Measurements from ENCODE around the gene SYNGR1.
"Not testable (repeated sequence)": the region's sequence is repeated elsewhere in the genome, so short reads cannot be mapped to it uniquely, and the experiment has no call there.

The SYNGR1 gene

DNA sequence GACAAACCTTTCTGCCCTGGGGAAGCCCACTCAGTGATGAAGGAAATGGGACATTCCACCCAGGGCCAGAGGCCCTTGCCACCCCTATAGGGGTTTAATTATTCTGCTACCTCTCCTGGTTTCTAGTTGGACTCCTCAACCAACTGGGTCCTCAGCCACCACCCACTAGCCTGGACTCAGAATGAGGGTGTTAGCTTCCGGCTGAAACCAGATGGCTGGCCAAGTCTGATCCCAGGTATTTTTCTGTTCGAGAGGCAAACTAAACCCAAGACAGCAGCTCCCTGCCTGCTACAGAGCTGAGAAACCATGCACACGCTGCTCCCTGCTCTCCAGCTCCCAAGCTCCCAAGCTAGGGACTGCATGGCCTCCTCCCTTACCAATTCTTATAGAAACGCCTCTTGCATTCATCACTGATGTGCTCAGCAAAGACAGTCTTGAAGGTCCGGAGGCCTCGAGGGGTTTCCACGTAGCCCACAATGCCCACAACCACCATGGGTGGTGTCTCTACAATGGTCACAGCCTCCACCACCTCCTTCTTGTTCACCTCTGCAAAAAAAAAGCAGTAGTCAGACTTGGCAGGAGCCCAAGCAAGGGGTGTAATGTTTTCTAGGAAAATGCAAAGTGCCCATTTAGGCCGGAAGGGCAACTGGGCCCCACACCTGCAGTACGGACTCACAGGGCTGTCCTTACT lies 32.6 kb upstream of the SYNGR1 start:
- no peak for DNase-seq (ENCODE audit: low read depth)

DNA sequence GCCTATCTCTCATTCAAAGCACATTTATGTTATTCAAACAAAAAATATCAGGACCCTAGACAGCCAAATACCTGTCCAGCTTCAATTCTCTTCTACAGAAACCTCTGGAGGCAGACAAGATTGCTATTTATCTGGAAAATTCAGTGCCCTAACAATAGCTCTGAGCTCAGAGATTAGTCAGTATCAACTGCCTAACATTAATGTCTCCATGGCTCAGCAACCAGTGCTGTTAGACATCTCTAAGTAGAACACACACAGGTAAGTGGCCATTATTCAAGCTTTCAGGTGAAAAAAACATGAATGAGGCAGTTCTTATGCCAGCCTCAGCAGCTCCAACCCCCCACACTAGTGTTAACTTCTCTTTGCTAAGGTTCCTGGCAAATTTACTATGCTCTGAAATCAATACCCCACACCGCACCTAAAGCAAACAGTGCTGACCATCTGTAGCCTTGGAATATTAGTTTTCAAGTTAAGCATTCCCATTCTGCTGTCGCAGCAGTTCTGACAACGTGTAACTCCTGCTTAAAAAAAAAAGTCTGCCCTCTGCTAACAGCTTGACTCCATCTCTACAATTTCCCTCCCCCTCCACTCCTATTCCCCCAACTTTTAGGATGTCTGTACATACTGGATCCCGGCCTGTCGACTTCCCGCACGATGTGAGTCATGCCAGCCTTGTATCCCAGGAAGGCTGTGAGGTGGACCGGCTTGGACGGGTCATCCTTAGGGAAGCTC lies 31.9 kb upstream of the SYNGR1 start:
- DNase-seq (ENCODE audit: low read depth): no peak

DNA sequence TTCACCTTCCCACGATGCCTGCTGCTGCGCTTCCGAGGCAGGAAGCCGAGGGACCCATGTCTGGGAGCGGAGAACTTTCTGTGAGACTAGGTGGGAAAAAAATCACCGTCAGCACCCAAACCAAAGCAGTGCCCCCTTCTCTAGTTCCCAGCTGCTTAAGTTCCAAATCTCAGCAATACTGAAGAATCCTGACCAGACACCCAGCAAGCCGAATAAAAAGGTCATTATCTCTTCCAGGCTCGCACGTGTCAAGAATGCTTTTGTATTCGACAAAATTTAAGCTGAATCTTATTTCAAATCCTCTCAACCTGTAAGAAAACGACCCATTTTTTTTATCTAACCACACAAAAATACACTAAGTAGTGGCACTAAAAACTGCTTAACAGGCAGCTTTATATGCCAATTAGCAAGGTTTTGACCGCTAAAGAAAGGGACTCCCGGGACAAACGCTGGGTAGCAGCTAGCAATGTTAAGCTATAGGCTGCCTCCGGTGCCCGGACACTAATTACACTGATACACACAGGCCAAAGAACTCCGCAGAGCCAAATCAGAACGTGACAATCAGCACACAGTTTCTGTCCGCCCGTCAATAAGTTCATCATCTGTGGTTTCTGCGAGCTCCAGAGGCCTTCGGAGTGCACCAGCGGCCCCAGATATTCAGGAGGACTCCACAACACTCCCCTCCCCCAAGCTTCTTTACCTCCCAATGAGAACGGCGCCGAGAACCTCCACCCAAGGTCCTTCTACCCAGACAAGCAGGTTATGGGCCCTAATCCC lies 31.1 kb upstream of the SYNGR1 start:
- no peak for DNase-seq (ENCODE audit: low read depth)

DNA sequence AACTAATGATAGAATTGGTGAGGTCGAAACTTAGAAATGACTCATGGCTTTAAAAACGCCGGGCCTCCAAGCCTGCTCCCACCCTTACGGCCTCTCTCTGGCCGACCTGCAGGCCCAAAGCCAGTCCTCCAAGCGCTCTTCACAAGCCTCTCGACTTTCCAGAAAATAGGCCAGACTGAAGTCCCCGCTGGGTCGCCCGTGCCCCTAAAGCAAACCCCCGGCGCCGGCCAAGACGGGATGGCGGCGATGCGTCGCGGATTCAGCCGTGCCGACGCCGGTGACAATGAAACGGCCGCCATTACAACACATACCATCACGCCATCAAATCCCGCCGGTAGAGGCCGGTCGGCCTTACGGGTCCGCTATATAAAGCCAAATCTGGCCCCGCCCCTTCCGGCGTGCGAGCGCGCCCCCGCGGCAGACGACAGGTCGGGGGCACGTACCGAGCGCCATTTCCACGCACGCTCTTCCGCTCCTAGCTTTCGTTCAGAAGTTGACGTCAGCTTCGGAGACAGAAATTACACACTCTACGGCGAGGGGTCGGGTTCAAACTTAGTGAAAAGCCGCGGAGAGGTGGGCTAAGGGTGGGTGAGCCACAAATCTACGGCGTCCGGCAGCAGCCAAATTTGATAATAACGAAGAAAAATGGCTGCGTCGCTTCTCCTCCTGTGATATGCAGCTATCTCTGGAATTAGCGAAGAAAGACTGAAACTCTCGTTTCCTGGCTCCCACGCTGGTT lies 30.3 kb upstream of the SYNGR1 start, which contains the start of gene RPL3:
TSS of gene RPL3 (minus strand) at position 340 of the 739 bp plus-strand sequence. CDS start at position 314, 26 bp downstream.
- DNase-seq (ENCODE audit: low read depth): peak; percentile 94

DNA sequence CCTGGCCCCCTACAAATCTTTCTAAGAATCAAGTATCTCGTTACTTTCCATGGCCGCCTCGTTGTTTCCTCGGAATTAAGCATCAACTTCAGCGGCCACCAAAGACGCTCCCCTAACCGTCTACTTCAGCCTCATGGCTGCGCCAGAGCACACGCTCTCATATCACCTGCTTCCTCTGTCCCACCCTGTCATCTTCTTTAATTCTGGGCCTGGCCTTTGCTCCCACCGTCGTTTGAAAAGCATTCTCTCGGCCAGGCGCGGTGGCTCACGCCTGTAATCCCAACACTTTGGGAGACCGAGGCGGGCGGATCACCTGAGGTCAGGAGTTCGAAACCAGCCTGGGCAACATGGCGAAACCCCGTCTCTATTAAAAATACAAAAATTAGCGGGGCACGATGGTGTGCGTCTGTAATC lies 29.2 kb upstream of the SYNGR1 start:
- DNase-seq (ENCODE audit: low read depth): not testable (repeated sequence)

DNA sequence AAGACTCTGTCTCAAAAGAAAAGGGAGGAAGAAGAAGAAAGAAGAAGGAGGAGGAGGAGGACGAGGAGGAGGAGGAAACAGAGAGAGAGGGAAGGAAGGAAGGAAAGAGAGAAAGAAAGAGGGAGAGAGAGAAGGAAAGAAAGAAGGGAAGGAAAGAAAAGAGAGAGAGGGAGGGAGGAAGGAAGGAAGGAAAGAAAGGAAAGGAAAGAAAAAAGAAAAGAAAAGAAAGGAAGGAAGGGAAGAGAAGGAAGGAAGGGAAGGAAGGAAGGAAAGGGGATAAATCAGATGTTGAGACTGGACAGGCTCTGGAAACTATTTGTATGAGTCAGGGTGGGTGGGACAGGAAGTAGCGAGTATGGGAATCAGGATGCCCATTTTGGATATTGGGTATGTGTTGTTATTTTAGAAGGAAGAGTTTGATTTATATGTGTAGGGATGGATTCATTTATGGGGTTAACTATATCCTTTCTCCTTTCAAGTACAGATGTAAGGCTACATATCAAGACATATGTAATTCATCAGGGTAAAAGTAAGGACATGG lies 24.3 kb upstream of the SYNGR1 start:
- no peak for DNase-seq (ENCODE audit: low read depth)

DNA sequence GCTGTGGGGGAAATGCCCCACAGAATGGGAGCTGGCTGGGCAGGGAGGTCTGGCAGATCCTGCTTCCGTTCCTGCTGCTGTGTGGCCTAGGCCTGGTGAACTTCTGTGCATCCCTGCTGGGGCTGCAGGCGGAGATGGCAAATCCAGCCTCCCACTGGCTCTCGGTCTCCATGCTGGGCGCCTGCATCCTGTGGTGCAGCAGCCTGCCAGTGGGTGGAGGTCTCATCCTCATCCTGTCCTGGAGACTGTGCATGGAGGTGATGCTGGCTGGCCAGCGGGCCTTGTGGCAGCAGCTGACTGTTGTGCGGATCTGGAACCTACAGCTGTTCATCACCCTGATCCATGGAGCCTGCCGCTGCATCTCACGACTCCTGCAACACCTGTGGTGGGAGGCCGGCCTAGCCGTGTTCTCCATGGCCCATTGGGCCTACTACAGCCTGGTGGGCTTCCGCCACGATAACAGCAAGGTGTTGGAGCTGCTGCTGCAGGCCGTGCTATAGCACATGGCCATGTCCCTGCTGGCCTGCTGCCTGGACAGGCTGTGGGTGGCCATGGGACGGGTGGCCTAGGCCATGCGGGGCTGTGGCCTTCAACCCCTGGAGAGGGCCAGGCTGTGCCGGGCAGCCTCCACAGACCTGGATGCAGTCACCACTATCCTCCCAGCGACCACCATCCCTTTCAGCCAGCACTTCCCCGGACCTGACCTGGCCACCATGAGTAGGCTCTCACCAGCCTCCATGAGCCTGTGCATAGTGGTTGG lies 21.6 kb upstream of the SYNGR1 start:
- DNase-seq (ENCODE audit: low read depth): no peak

DNA sequence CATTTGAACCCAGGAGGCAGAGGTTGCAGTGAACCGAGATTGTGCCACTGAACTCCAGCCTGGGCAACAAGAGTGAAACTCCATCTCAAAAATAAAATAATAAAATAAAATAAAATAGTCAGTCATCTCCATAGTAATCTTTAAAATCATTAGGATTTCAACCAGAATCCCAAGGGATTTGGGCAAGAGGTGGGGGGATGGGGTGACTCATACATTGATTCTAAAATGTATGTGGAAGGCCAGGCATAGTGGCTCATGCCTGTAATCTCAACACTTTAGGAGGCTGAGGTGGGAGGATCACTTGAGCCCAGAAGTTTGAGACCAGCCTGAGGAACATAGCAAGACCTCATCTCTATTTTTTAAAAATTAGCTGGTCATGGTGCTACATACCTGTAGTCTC lies 19.2 kb upstream of the SYNGR1 start:
- not testable (repeated sequence) for DNase-seq (ENCODE audit: low read depth)

DNA sequence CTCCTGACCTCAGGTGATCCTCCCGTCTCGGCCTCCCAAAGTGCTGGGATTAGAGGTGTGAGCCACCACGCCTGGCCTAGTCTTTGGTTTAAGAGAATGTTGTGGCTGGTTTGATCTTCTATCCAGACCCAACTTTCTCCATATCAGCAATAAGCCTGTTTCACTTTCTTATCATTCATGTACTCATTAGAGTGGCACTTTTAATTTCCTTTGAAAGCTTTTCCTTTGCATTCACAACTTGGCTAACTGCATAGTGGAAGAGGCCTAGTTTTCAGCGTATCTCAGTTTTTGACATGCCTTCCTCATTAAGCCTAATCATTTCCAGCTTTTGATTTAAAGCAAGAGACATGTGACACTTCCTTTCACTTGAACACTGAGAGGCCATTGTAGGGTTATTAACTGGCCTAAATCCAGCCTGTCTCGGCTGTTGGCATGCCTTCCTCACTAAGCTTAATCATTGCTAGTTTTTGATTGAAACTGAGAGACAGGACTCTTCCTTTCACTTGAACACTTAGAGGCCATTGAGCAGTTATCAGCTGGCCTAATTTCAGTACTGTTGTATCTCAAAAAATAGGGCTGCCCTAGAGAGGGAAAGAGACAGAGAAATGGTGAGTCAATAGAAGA lies 17.2 kb upstream of the SYNGR1 start:
- no peak for DNase-seq (ENCODE audit: low read depth)

DNA sequence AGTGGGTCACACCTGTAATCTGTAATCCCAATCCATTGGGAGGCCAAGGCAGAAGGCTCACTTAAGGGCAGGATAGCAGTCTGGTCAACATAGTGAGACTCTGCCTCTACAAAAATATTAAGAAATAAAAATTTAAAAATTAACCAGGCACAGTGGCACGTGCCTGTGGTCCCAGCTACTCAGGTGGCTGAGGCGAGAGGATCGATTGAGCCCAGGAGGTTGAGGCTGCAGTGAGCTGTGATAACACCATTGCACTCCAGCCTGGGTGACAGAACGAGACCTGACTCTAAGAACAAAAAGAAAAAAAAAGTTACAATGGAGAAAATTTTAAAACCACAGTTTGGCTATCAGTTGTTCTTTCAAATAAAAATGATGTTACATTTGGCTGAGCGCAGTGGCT lies 13.4 kb upstream of the SYNGR1 start:
- no peak for DNase-seq (ENCODE audit: low read depth)

DNA sequence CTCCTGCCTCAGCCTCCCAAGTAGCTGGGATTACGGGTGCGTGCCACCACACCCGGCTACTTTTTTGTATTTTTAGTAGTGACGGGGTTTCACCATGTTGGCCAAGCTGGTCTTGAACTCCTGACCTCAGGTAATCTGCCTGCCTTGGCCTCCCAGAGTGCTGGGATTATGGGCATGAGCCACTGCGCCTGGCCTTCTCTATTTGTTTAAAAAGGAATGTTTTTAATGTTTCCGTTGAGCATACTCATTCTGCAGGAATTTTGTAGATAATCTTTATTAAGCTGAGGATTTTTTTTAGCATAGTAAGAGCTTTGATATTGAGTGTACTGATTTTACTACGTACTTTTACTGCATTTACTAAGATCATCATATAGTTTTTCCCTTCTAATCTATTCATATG lies 10.0 kb upstream of the SYNGR1 start:
- DNase-seq (ENCODE audit: low read depth): not testable (repeated sequence)

DNA sequence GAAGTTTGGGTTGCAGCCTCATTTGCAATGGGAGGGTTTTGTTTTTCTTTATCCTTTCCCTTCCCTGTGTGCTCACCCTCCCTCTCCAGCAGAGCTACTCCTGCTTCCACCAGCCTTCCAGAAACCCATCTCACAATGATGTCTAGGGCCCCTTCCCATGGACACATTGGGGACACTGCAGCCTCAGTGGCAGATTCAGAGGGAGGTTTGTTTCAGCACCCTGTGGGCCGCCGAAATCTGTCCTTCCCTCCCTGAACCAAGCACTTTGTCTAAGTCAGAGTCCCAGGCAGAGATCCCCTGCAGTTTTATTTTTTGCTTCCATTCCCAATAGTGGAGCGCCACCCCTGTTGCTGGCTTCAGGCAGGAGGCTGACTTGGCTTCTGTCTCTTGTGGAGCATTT lies 8.6 kb upstream of the SYNGR1 start:
- DNase-seq (ENCODE audit: low read depth): no peak

DNA sequence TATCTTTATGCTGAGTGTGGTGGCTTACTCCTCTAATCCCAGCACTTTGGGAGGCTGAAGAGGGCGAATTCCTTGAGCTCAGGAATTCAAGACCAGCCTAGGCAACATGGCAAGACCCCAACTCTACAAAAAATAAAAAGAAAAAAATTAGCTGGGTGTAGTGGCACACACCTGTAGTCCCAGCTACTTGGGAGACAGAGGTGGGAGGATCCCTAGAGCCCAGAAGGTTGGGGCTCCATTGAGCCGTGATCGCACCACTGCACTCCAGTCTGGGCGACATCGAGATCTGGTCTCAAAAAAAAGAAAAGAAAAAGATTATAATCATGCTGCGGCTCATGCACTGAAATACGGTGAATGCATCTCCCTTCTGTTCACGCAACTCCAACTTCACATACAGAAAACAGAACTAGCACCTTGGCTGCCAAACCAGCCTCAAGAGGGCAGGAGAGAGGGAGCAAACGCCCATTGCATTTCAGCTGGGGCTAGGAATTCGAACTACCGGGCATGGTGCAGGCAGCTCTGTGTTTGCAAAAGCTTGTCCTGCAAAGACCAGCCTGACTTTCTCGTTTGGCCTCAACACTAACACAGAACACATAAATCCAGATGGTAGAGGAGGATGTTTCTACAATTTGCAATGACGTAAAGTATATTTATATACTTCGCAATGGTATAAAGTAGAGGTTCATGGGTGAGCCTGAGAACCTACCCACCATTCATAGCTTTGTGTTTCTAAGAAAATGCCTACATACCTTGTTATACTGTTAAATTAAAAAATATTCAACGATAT lies 6.3 kb upstream of the SYNGR1 start:
- peak; percentile 22 for DNase-seq (ENCODE audit: low read depth)

DNA sequence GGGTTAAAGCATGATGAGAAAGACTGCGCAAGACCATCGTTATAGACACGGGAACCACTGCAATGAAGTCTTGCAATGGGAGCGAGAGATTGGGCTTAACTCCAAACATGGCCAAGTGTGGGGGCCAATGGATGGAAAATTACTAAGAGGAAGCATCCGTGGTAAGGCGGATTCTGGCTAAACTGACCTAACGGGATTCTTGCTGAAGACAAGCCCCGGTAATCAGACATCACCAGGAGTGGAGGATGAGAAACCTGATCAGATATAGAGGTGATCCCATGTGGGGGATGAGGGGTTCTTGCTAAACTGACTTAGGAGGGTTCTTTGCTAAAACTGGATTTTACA lies 5.8 kb upstream of the SYNGR1 start:
- no peak for DNase-seq (ENCODE audit: low read depth)

DNA sequence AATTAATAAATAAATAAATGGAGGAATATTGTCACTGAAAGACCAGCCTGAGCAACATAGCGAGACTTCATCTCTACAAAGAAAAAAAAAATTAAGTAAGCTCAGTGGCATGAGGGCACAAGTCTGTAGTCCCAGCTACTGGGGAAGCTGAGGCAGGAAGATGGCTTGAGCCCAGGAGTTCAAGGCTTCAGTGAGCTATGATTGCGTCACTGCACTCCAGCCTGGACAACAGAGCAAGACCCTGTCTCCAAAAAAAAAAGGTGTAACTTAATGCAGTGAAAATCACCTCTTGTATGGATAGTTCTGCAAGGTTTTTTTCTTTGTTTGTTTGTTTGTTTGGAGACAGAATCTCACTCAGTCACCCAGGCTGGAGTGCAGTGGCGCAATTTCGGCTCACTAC lies 4.6 kb upstream of the SYNGR1 start:
- DNase-seq (ENCODE audit: low read depth): no peak

DNA sequence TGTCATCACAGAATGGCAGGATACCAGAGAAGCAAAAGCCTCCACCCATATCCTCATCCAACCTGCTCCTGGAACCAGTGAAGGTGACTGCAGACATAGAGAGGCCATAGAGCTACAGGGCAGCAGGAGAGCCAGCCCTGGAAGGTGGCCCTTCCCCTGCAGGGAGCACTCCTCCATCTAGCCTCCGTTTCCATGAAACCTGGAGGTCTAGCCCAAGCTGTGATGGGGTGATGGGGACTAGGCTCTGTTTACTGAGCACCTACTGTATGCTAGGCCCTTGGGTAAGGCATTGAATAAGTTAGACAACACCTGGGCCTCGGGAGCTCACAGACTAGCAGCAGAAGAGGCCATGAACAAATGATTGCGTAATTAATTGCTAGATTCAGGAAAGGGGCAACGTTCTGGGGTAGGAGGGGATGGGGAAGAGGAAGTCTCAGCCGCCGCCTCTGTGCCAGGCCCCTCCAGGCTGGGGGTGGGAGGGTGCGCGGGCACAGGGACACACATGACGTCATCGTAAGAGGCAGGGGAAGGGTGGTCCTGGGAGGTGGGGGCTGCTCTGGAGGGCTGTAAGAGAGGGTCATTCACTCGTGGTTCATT lies 784 bp upstream of the SYNGR1 start:
- DNase-seq (ENCODE audit: low read depth): no peak

DNA sequence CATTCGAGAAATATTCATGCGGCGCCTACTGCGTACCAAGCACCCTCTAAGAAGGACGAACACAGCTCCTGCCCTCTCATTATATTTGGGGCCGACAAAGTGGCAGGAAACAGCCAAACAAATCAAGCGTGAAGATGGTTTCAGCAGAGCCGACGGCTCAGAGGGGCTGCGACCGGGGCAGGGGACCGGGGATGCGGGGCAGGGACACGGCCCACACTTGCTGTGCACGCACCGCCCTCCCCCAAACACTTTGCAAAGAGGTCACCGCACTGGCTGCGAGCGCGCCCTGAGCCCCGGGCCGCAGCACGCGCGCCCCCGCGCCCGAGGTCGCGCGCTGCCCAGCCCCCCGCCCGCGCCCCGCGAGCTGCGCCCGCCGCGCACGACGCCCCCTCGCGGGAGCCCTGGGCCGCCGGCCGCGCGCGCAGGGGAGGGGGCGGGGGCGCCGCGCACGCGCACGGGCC lies 255 bp upstream of the SYNGR1 start:
- peak; percentile 14 for DNase-seq (ENCODE audit: low read depth)

DNA sequence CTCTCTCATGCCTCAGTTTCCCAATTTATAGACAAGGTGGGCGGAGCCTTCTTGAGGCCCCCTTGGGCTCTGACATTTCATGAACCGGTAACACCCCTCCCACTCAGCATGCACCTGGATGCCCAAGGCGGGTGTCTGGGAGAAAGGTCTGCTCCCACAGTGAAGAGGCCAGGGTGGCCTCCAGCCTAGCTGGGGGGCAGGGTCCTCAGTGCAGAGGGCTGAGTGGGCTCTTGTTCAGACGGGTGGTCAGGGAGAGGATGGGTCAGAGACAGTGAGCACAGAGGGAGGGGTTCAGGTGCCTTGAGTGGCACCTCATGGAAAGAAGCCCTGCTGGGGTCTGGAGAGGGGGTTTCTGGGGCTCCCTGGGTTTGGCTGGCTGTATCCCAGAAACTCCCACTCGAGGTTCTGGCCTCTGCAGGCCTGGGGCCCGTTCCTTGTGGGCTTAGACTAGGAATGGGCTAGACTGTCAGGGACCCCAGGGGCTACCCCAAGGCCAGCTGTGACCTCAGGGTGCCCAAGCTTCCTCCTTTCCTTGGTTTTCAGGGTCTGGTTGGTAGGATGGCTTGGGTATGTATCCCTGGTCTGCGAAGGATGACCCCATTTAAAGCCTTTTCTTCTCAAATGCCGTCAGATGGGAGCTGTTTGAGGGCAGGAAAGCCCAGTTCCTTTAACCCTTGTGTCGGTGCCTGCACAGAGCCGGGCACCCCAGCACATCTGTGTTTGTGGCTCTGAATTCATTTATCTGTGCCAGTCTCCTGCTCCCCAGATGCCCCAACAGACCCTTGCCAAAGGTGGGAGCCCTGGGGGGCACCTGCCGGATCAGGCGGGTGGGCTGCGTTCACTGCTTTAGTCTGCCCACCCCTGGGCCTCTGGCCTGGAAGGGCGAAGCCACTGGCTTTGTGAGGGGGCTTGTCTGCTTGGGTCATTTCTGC lies 1.2 kb downstream of the SYNGR1 start:
- DNase-seq (ENCODE audit: low read depth): no peak
